DOHH2 (cell line): ENCODE data around the gene OXSR1.

ENCODE experiments used
- H3F3A ChIP-seq: fragments of 200-600 bp; sonication (generic), shearing (Covaris generic); 2 replicates; pipeline ENCODE4 v1.6.0; 2016; ENCODE audit warnings: antibody characterized with exemption, mild to moderate bottlenecking; ENCODE audit not compliant: control insufficient read depth, insufficient read depth
- H3K27ac ChIP-seq: fragments of 200-600 bp; sonication (generic); 2 replicates; pipeline ENCODE4 v1.5.1; 2014; ENCODE audit warnings: low read depth, mild to moderate bottlenecking, low read length, moderate library complexity
- H3K27me3 ChIP-seq: fragments of 200-600 bp; sonication (generic); 2 replicates; pipeline ENCODE4 v1.6.1; 2014; ENCODE audit warnings: mild to moderate bottlenecking, low read length, mixed read lengths; ENCODE audit not compliant: control insufficient read depth
- H3K36me3 ChIP-seq: fragments of 200-600 bp; sonication (generic); 2 replicates; pipeline ENCODE4 v1.6.1; 2014; ENCODE audit warnings: mild to moderate bottlenecking, low read length, moderate library complexity, mixed read lengths; ENCODE audit not compliant: control insufficient read depth
- H3K4me1 ChIP-seq: fragments of 200-600 bp; sonication (generic); 2 replicates; pipeline ENCODE4 v1.6.1; 2014; ENCODE audit warnings: mild to moderate bottlenecking, low read length, mixed read lengths; ENCODE audit not compliant: control insufficient read depth
- H3K4me2 ChIP-seq: fragments of 200-600 bp; sonication (generic); 2 replicates; pipeline ENCODE4 v1.6.0; 2014; ENCODE audit warnings: mild to moderate bottlenecking, low read length, moderate library complexity
- H3K4me3 ChIP-seq: fragments of 200-600 bp; sonication (generic); 2 replicates; pipeline ENCODE4 v1.5.1; 2014; ENCODE audit warnings: mild to moderate bottlenecking, low read length, mixed read lengths
- H3K79me2 ChIP-seq: fragments of 200-600 bp; sonication (generic); 2 replicates; pipeline ENCODE4 v1.6.1; 2014; ENCODE audit warnings: mild to moderate bottlenecking, low read length, mixed read lengths; ENCODE audit not compliant: control insufficient read depth
- H3K9me2 ChIP-seq: fragments of 200-600 bp; sonication (generic); replicated peaks from 2 replicates; pipeline ENCODE4 v1.6.1; 2014; ENCODE audit warnings: mild to moderate bottlenecking, low read length, mixed read lengths; ENCODE audit not compliant: control insufficient read depth
- H3K9me3 ChIP-seq: fragments of 200-600 bp; sonication (generic); 2 replicates; pipeline ENCODE4 v1.6.1; 2014; ENCODE audit warnings: antibody characterized with exemption, low read length, mixed read lengths; ENCODE audit not compliant: control insufficient read depth, insufficient read depth
- H4K20me1 ChIP-seq: fragments of 200-600 bp; sonication (generic); 2 replicates; pipeline ENCODE4 v1.6.0; 2014; ENCODE audit warnings: low read depth, mild to moderate bottlenecking, antibody characterized with exemption, low read length, moderate library complexity; ENCODE audit not compliant: control insufficient read depth, insufficient read depth
- CTCF ChIP-seq: fragments of 200-600 bp; sonication (generic); IDR thresholded peaks from one replicate; pipeline ENCODE4 v1.5.1; 2014; ENCODE audit warnings: antibody characterized with exemption, mild to moderate bottlenecking, low read depth, low read length; ENCODE audit not compliant: poor library complexity, severe bottlenecking
- EZH2phosphoT487 ChIP-seq: fragments of 200-600 bp; sonication (generic); IDR thresholded peaks from 2 replicates; pipeline ENCODE4 v1.6.1; 2017; ENCODE audit warnings: borderline replicate concordance, mild to moderate bottlenecking, antibody characterized with exemption, low read length, moderate library complexity, mixed read lengths

OXSR1 gene

DNA sequence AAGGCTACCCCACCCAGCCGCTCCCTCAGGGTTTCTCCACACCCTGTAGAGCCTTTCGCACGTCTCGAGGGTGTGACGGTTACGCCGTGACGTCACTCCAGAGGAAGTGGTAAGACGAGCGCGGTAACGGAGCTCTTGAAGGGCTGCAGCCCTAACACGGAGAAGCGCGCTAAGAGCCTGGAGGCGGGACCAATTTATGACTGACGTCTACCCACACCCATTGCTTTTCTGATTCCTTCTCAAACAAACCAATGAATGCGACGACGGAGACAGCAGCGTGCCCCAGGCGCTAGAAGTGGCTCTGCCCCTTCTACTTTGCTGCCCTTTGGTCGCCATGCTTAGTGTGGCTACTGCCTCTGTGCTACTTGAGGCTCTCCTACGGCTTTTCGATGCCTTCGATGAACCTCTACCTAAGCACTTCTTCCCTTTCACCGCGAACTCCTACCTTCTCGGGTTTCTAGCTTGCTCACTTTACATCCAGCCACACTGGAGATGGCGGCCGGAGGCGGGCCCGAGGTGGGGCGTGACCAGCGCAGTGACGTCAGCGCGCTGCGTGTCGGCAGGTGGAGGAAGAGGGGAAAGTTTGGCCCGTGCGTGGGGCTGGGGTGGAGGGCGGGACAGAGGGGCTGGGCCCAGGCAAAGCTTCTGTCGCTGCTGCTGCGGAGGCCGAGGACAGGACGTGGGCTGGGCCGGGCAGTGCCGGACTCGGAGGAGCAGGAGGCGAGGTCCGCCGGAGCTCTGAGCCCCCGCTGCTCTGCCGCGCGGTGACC lies at the start of gene OXSR1:
TSS of gene OXSR1 (plus strand) at position 586 of the 770 bp plus-strand sequence. CDS start 340 bp downstream, outside the sequence.
- Histone ChIP-seq H3K9me3 (no peaks in the 10 kb centered on the region), H3K9me2 (no peaks in the 10 kb centered on the region), H3K4me3 (peak within 1 kb of the TSS; percentile 94), H3K27me3 (no peaks in the 10 kb centered on the region), H3K27ac (peak within 1 kb of the TSS; percentile 83), H3K79me2 (peaks cover 54% of the 10 kb centered on the region), H3F3A (peaks cover 13% of the 10 kb centered on the region), H4K20me1 (no peaks in the 10 kb centered on the region), H3K4me1 (peaks cover 50% of the 10 kb centered on the region), H3K36me3 (peaks cover 9% of the 10 kb centered on the region), H3K4me2 (peak within 1 kb of the TSS; percentile 88)
- no peak for TF ChIP-seq CTCF

DNA sequence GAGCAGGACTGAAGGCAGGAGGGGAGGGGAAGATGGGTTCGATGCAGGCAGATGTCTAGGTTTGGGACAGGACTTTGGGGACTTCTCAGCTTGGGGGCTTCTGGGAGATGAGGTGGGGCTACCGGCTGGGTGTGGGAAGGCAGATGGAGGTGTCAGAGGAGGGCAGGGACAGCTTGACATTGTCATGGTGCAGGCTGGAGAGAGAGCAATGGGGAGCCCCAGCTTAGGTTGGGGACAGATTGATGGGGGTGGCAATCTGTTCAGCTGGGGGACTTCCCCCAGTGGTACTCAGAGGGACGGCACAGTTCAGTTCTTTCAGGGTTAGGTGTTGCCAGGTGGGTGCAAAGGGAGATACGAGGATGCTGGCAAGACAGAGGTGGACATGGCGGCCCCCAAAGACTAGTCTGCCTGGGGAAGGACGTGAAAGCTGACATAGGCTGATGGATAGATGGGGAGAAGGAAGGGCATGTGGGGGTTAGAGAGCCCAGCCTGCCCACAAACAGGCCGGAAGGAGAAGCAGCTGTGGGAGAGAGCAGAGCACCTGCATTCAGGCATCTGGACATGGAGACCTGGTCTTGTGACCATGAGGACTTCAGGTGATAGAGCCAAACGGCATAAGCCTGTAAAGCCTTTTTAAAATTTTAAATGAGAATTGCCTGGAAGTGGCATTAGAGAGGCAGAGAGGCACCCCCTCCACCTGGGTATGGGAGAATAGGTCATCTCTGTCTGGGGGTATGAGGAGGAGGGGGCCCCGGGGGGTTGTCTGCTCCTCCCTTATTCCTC lies 49.5 kb upstream of the OXSR1 start:
- no peak overlapping the region for H3K4me3 ChIP-seq
- H3K4me1 ChIP-seq, result peaks cover 4% of the 10 kb centered on the region; the same call in 1 of the 2 replicates
- no peak for TF ChIP-seq CTCF
- TF ChIP-seq EZH2phosphoT487, result no peak
- no peaks in the 10 kb centered on the region for H3K9me2 ChIP-seq
- H3K79me2 ChIP-seq, result no peaks in the 10 kb centered on the region
- H3F3A ChIP-seq, result no peaks in the 10 kb centered on the region
- no peaks in the 10 kb centered on the region for H3K36me3 ChIP-seq
- H3K9me3 ChIP-seq, result no peaks in the 10 kb centered on the region
- H3K27me3 ChIP-seq, result peaks cover 8% of the 10 kb centered on the region; the same call in 1 of the 2 replicates
- H4K20me1 ChIP-seq, result no peaks in the 10 kb centered on the region
- no peak overlapping the region for H3K27ac ChIP-seq
- H3K4me2 ChIP-seq, result no peak overlapping the region

DNA sequence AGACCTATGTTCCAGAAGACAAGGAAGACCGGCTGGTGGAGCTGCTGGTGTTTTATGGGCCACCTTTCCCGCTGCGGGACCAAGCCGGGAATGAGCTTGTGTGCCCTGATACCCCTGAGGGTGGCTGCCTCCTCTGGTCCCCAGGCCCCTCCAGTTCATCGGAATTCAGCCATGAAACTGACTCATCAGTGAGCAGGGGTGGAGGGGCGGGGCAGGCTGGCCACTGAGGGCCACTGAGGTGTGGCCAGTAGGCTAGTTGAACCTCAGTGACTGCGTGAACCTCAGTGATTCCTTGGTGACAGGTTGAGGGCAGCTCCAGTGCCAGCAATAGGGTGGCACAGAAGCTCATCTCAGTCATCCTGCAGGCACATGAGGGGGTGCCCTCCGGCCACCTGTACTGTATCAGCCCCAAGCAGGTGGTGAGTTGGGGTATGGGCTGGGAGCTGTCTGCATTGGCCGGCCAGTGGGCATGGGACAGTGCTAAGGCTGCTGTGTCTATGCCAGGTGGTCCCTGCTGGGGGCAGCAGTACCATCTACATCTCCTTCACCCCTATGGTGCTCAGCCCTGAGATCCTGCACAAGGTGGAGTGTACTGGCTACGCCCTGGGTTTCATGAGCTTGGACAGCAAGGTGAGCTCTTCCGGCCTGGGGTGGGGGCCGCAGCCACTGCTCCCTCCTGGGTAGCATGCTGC lies 48.7 kb upstream of the OXSR1 start:
- no peaks in the 10 kb centered on the region for H3K9me3 ChIP-seq
- H4K20me1 ChIP-seq, result no peaks in the 10 kb centered on the region
- peaks cover 4% of the 10 kb centered on the region; the same call in 1 of the 2 replicates for H3K4me1 ChIP-seq
- H3K27me3 ChIP-seq, result peaks cover 8% of the 10 kb centered on the region; the same call in 1 of the 2 replicates
- no peak overlapping the region for H3K4me3 ChIP-seq
- H3K9me2 ChIP-seq, result no peaks in the 10 kb centered on the region
- no peak overlapping the region for H3K4me2 ChIP-seq
- no peaks in the 10 kb centered on the region for H3F3A ChIP-seq
- H3K79me2 ChIP-seq, result no peaks in the 10 kb centered on the region
- H3K27ac ChIP-seq, result no peak overlapping the region
- peaks cover 3% of the 10 kb centered on the region; the same call in 1 of the 2 replicates for H3K36me3 ChIP-seq
- no peak for TF ChIP-seq EZH2phosphoT487
- peak; percentile 41 for TF ChIP-seq CTCF
